ENCODE data around the gene PLAC8L1.

The PLAC8L1 gene

GRCh38 chr5:146078566-146078965, 26.8 kb downstream of the PLAC8L1 start:
- DNase-seq, result no peak

DNA sequence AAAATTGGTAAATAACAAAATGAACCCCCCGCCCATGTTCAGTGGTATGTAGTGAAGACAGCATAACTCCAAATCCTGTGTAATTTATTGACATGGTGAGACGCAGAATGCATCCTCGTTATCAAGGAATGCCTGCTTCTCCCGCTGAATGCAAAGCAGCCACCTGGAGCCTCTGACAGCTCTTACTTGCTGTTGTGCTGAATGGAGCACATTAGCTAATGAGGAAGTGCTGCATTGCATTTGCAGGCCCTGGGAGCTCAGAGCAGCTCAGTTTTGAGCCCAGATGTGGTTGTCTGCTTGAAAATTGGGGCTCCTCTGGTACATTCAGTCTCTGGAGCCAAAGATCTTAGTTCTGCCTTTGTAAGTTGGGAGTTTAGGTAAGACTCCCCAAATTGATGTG, 28.9 kb downstream of the PLAC8L1 start:
- DNase-seq, result no peak

DNA sequence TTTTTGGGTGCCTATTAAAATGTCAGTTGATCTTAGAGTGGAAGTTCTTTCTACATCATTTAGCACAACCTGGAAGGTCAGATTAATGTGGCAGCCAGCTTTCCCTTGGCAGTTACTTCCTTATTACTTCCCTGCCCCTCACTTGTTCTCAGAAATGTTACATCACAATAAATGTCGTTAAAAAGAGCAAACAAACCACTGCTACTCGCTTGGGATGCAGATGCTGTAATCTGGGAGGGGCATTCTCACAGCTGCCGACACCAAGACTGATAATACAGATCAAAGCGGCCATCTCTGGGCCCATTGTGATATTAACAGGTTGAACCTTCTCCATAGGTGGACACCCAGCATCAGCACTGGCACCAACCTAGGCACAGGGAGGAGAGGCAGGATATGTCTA, 29.3 kb downstream of the PLAC8L1 start:
- DNase-seq, result no peak

DNA sequence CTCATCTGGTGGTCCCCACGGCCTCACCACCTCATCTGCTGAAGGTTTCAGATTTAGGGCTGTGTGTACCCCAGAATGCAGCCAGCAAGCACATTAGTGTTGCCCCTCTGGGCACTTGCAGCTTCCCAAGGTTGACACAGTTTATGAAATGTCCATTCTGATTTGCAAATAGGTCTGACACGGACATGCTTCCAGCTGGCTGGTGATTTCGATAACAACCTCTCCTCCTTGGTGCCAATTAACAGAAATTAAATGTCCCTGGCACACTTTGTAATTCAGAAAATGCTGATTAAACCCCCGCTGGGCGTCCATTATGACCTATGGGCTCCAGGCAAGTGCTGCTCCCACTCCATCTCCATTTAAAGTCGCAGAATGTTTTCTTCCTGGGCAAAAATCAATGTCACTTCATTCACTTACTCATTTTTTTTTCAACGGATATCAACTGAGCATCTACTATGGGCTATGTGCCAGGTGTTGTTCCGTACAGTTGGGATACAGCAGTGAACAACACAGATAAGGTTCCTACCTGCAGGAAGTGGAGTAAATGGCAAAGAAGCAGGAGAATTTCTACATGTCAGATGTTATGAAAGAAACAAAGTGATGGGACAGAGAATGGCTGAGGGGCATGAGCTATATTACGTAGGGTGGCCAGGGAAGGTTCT, 32.0 kb downstream of the PLAC8L1 start:
- DNase-seq, result no peak

GRCh38 chr5:146072595-146072994, 32.8 kb downstream of the PLAC8L1 start:
- DNase-seq, result no peak

DNA sequence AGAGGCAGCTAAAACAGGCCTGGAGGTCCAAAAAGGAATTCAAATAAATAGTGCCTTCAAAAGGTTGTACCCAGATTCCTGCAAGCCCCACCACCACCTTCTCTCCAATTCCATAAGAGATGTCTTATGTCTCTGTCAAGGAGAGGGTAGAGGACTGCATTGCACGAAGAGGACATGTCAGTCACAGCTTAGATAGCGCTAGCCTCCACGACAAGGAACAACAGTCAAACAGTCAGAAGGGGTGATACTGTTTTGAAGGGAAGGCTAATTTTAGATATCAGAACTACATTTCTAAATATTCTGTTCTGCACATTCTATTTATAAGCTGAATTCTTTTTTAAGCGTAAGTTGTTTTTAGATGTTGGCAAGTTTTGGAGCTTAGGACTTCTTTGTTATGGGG, 34.2 kb downstream of the PLAC8L1 start:
- no peak for DNase-seq

- DNase-seq, result no peak
These were observed 34.6 kb downstream of the PLAC8L1 start for GRCh38 chr5:146070746-146071145.

DNA sequence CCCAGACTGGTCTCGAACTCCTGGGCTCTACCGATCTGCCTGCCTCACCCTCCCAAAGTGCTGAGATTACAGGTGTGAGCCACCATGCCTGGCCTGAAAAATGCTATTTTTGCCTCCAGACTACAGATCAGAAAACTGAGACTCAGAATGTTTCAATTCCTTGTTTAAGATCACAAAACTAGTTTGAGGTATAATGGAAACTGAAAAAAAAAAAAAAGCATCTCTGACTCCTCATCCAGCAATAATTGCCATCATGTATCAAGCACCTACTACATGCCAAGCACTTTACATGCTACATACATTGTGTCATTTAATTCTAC, 35.6 kb downstream of the PLAC8L1 start:
- DNase-seq, result no peak

GRCh38 chr5:146068977-146069779, 36.2 kb downstream of the PLAC8L1 start:
- no peak for DNase-seq

DNA sequence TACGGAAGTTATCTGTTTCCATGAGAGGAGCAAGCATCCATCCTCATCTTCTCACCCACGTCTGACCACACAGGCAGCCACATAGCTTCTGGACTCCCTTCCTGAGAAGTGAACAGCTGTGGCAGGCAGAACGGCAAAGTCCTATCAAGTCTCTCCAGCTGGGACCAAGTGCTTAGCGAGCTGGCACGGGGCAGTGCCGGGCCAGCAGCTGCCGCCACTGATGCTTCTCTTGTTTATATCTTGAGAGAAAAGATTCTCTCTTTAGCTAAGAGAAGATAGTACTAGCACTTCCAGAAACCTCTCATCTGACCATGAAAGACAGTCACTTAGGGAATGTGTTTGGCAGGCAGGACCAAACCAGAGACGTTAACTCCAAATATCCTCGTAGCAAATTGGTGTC, 37.2 kb downstream of the PLAC8L1 start:
- DNase-seq, result no peak

DNA sequence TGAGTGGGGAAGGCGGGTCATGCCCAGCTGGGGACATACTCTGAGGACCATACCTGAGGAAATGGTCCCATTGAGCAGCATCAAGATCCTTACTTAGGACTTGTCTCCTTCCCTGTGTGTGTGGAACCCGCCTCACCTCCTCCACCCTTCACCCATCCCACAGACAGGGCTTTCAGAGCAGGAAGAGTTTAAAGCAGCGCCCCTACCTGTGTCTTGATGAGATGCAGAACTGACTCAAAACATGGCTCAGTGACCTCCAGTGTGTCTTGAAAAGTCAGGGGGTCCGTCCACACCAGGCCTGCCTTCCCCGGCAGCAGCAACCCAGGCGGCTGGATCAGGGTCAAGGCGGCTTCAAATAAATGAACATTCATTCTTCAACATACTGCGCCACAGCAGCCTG, 38.4 kb downstream of the PLAC8L1 start:
- DNase-seq, result no peak

- no peak for DNase-seq
These were observed 45.2 kb downstream of the PLAC8L1 start for GRCh38 chr5:146060221-146060585.

DNA sequence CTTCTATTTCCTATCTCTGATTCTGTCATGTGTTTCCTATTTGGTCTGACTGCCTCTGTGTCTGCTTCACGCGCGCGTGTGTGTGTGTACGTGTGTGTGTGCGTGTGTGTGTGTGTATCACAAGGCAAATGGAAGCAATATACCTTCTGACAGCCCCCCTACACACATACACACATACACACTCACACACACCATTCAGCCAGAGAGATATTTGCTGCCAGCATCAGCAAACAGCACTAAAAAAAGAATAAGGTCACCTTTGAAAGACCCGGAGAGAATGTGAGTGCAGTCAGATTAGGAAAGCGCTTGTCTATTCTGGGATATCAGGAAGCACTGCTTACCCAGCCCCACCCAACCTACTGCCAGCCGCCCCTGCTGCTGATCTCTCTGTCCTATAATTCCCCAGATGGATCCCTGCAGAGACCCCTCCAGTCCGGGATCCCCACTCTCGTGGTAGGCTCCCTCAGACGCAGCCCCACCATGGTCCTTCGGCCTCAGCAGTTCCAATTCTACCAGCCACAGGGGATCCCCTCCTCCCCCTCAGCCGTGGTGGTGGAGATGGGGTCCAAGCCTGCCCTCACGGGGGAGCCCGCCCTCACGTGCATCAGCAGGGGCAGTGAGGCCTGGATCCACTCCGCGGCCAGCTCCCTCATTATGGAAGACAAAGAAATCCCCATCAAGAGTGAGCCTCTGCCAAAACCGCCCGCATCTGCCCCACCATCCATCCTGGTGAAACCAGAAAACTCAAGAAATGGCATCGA, 45.7 kb downstream of the PLAC8L1 start:
- no peak for DNase-seq

DNA sequence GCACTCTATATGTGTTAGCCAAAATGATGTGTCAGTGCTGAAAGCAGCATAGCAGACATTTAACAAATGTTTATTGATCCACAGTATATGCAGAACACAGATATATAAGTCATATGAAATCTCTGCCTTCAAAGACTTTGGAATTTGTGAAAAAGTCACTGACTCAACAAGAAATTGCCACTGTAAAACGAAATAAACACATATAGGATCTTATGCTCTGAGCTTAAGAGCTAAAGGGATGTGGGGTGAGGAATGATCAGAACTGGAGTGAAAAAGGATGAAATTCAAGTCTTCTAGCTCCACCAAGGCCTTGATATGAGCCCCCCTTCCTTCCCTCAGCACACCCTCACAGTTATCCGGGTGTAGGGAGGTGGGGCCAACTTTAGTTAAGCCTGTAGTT, 49.9 kb downstream of the PLAC8L1 start:
- no peak for DNase-seq

GRCh38 chr5:146052780-146053179, 52.6 kb downstream of the PLAC8L1 start:
- DNase-seq, result no peak

GRCh38 chr5:146051678-146052077, 53.7 kb downstream of the PLAC8L1 start:
- DNase-seq, result no peak

DNA sequence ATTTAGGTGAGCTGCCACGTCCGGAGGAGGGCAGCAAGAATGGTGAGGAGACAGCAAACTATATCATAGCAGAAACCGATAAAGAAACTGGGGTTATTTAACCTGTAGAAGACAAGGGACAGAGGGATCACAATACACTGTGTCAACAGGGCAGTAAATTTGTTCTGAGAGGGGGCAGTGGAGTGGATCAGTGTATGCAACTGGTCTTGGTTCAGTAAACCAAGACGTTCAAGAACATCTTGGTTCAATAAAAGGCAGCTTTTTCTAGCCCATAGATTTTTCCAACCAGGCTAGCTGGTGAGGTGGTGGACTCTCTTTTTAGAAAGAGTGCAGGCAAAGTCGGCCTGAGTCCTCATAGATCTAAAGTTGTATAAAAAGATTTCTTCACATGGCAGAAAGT, 55.3 kb downstream of the PLAC8L1 start:
- DNase-seq, result no peak

DNA sequence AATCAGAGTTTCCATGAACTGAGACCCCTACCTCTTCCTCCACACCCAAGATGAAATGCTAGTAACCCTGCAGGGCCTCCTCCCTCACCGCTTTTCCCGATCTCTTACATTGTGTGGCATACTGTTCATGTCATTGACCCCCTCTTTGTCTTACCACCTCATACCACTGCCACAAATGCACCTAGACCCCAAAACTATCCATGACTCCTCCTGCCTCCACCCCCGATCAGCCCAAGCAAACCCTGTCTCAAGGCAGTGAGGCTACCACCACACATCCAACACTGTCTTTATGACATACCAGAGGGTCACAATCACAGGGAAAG, 55.7 kb downstream of the PLAC8L1 start:
- DNase-seq, result no peak

DNA sequence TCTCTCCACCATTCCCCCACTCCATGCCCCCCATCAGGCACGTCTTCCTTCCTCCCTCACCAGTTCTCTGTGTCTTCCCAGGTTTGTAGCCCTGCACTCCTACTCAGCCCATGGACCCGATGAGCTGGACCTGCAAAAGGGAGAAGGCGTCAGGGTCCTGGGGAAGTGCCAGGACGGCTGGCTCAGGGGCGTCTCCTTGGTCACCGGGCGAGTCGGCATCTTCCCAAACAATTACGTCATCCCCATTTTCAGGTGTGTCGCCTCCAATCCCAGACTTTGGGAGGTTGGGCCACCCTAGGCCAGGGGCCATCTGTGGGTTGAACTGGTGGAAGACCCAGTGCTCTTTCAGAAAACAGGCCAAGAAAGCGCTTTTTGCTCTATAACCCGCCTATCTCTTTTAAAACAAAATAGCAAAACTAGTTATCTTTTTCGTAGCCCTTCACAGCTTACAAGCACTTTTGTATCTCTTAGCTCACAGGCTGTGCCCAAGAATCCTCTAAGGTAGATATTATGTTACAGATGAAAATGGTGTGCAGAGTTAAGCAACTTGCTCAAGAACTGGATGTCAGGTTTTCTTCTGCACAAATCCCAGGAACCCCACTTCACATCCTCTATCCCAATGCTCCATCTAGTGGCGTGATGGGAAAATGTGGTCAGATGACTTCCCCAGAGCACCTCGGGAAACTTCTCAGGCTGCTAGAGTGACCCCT, 56.2 kb downstream of the PLAC8L1 start:
- no peak for DNase-seq

- no peak for DNase-seq
These were observed 58.0 kb downstream of the PLAC8L1 start for GRCh38 chr5:146047396-146047795.

DNA sequence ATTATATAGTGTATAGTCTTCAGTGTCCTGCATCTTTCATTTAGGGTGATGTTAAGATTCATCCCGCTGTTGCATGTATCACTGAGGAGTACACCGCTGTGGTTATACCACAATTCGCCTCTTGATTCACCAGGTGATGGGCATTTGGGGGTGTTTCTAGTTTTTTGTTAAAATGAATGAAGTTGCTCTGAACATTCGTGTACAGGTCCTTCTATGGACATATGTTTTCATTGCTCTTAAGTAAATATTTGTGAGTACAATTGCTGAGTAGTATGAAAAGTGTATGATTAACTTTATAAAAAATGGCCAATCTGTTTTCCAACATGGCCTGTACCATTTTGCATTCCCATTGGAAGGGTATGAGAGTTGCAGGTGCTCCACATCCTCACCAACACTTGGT, 61.7 kb downstream of the PLAC8L1 start:
- DNase-seq, result no peak

- DNase-seq, result no peak
These were observed 62.6 kb downstream of the PLAC8L1 start for GRCh38 chr5:146042628-146043279.

GRCh38 chr5:146041180-146041789, 64.1 kb downstream of the PLAC8L1 start:
- DNase-seq, result no peak

Data from activated CD4-positive, alpha-beta T cell treated with anti-CD3 and anti-CD28 coated beads for 4 hours (primary cell).